Colonic mucosa (tissue), 4 donors: ENCODE results near the gene PARP1. TPM values are rescaled to one million over a fixed set of nuclear protein-coding genes. Genes with fewer than 3 reads are reported as not detected.

Experiments
- DNase-seq: peaks from one replicate; pipeline ENCODE4 v3.0.0-alpha.2; 2020
- H3K27ac ChIP-seq: fragments of 200-600 bp; one replicate; pipeline ENCODE4 v1.8.0; 2021
- H3K27me3 ChIP-seq: fragments of 200-600 bp; one replicate; pipeline ENCODE4 v1.8.0; 2021
- H3K36me3 ChIP-seq: fragments of 200-600 bp; one replicate; pipeline ENCODE4 v1.8.0; 2021
- H3K4me1 ChIP-seq: fragments of 200-600 bp; one replicate; pipeline ENCODE4 v1.8.0; 2021; ENCODE audit warnings: mild to moderate bottlenecking
- H3K4me3 ChIP-seq: fragments of 200-600 bp; one replicate; pipeline ENCODE4 v1.8.0; 2021
- H3K9ac ChIP-seq, 2 donors: one replicate each; pipeline ENCODE4 v1.7.0; 2013; ENCODE audit warnings: control low read depth in 2 of 2, low read depth in 2 of 2, low read length in 2 of 2
- H3K9me3 ChIP-seq: fragments of 200-600 bp; one replicate; pipeline ENCODE4 v1.8.0; 2021
- intact Hi-C: fragments of 100-400 bp; cut with DNase I; formaldehyde crosslinking; loops from one replicate; pipeline ENCODE4 v1.14.1; 2022
- total RNA-seq, 2 donors: library from RNA; stranded (reverse); fragmentation: NEBNext Ultra II Directional in 1 of 2; extraction: Animal tissue kit (Norgen Biotek cat#: 25700) in 1 of 2; gene quantifications; one replicate each; pipeline ENCODE4 v1.2.1, GENCODE V29; 2021
- TF ChIP-seq, protein P1 (sequence below): fragments of 200-600 bp; IDR thresholded peaks from one replicate; pipeline ENCODE4 v1.8.0; 2022; ENCODE audit warnings: antibody characterized with exemption, mild to moderate bottlenecking
- donor health status: healthy.
- donor health status: DM: no; HTN: no; CAD: no.
- donor health status: DM: no; HTN: no; CAD: no.

The PARP1 gene
- total RNA-seq, 2 donors from 2014 or later: 56.7 to 96.3 TPM

- TF ChIP-seq, protein P1, sequence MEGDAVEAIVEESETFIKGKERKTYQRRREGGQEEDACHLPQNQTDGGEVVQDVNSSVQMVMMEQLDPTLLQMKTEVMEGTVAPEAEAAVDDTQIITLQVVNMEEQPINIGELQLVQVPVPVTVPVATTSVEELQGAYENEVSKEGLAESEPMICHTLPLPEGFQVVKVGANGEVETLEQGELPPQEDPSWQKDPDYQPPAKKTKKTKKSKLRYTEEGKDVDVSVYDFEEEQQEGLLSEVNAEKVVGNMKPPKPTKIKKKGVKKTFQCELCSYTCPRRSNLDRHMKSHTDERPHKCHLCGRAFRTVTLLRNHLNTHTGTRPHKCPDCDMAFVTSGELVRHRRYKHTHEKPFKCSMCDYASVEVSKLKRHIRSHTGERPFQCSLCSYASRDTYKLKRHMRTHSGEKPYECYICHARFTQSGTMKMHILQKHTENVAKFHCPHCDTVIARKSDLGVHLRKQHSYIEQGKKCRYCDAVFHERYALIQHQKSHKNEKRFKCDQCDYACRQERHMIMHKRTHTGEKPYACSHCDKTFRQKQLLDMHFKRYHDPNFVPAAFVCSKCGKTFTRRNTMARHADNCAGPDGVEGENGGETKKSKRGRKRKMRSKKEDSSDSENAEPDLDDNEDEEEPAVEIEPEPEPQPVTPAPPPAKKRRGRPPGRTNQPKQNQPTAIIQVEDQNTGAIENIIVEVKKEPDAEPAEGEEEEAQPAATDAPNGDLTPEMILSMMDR: no peak
- Histone ChIP-seq H3K9me3 (no peaks in the 10 kb centered on the region), H3K27ac (no peak overlapping the region), H3K9ac (no peak overlapping the region), H3K4me1 (no peaks in the 10 kb centered on the region), H3K27me3 (no peaks in the 10 kb centered on the region), H3K36me3 (no peaks in the 10 kb centered on the region), H3K4me3 (no peak overlapping the region)
- intact Hi-C loops: loop anchor here (5.0 to 10.0 kb wide), 3 partner anchors 119 to 399 kb away; partner anchors contain the start of gene STUM
- DNase-seq: no peak
Observed at GRCh38 chr1:226425431-226426031, 17.6 kb upstream of the PARP1 start.

DNA sequence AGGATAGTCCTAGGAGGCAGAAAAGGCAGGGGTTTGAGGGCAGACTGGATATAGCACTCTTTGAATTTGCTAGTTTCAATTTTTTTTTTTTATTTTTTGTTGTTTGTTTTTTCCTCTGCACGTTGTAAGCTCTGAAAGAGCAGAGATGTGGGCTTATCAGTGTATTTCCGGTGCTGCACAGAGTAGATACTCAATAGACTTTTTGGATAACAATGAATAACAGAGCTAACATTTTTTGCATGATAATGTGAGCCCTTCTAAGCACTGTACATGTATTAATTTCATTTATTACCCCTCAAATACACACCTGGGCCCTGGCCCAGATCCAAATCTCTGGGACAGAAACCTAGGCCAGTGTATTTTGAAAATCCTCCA, 17.1 kb upstream of the PARP1 start:
- Histone ChIP-seq H3K27ac (no peak overlapping the region), H3K27me3 (no peaks in the 10 kb centered on the region), H3K9me3 (no peaks in the 10 kb centered on the region), H3K9ac (no peak overlapping the region), H3K4me3 (no peak overlapping the region), H3K4me1 (no peaks in the 10 kb centered on the region), H3K36me3 (no peaks in the 10 kb centered on the region)
- intact Hi-C loops: loop anchor here (5.0 to 10.0 kb wide), 3 partner anchors 120 to 400 kb away; partner anchors contain the start of gene STUM
- TF ChIP-seq, protein P1: no peak
- no peak for DNase-seq

- TF ChIP-seq, protein P1: peak; percentile 59
- no peak overlapping the region for H3K27ac ChIP-seq
- no peak overlapping the region for H3K9ac ChIP-seq
- H3K4me3 ChIP-seq: no peak overlapping the region
- intact Hi-C loops: loop anchor here (5.0 to 10.0 kb wide), 3 partner anchors 120 to 400 kb away; partner anchors contain the start of gene STUM
- H3K9me3 ChIP-seq: no peaks in the 10 kb centered on the region
- no peaks in the 10 kb centered on the region for H3K27me3 ChIP-seq
- no peaks in the 10 kb centered on the region for H3K4me1 ChIP-seq
- H3K36me3 ChIP-seq: no peaks in the 10 kb centered on the region
- no peak for DNase-seq
Observed at GRCh38 chr1:226424221-226425003, 16.5 kb upstream of the PARP1 start.

DNA sequence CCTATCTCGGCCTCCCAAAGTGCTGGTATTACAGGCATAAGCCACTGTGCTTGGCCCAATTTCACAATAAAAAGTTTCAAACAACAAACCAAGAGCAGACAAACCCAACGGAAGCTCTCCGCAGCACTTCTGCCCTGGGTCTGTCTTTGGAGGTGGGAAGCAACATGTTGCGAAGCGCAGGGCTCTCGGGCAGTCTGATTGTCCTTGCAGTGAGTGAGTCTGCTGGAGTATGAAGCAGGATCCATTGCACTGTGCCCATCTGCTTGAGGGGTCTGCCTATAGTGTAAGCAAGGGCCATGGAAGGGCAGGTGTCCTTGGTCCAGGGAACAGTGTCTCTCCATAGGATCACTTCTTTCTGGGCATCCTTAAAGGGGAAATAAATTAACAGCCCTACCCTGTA, 14.6 kb upstream of the PARP1 start:
- Histone ChIP-seq H3K27me3 (no peaks in the 10 kb centered on the region), H3K9me3 (no peaks in the 10 kb centered on the region), H3K9ac (no peak overlapping the region), H3K36me3 (no peaks in the 10 kb centered on the region), H3K4me3 (no peak overlapping the region), H3K4me1 (no peaks in the 10 kb centered on the region), H3K27ac (no peak overlapping the region)
- DNase-seq: no peak
- TF ChIP-seq, protein P1: no peak
- intact Hi-C loops: loop anchor here (10.0 kb wide), 2 partner anchors 122 to 402 kb away; partner anchors contain the start of gene STUM

GRCh38 chr1:226420897-226421296, 13.0 kb upstream of the PARP1 start:
- Histone ChIP-seq H3K4me3 (no peak overlapping the region), H3K27me3 (no peaks in the 10 kb centered on the region), H3K36me3 (no peaks in the 10 kb centered on the region), H3K27ac (no peak overlapping the region), H3K9me3 (no peaks in the 10 kb centered on the region), H3K4me1 (no peaks in the 10 kb centered on the region), H3K9ac (no peak overlapping the region)
- TF ChIP-seq, protein P1: no peak
- DNase-seq: no peak
- intact Hi-C loops: loop anchor here (10.0 kb wide), 2 partner anchors 124 to 404 kb away; partner anchors contain the start of gene STUM
